OCI-LY3 (cell line): ENCODE data around the gene ADGRD1.

Experiments
- H2AFZ ChIP-seq: fragments of 200-600, 300-600 bp; shearing (Covaris generic); 2 replicates; pipeline ENCODE4 v1.6.0; 2014; ENCODE audit warnings: antibody characterized with exemption, low read depth, low read length
- H3K27ac ChIP-seq: fragments of 200-600, 300-600 bp; sonication (generic); 2 replicates; pipeline ENCODE4 v1.5.1; 2014; ENCODE audit warnings: mild to moderate bottlenecking, low read length, moderate library complexity, mixed read lengths
- H3K27me3 ChIP-seq: fragments of 200-600, 300-600 bp; sonication (generic); 2 replicates; pipeline ENCODE4 v1.6.1; 2014; ENCODE audit warnings: low read depth, low read length, mixed read lengths
- H3K36me3 ChIP-seq: fragments of 200-600, 300-600 bp; sonication (generic); replicated peaks from 2 replicates; pipeline ENCODE3; 2014; ENCODE audit warnings: low read depth, low read length, mixed read lengths
- H3K4me1 ChIP-seq: fragments of 300-600, 200-600 bp; sonication (generic); 2 replicates; pipeline ENCODE4 v1.6.1; 2014; ENCODE audit warnings: low read length, mixed read lengths
- H3K4me2 ChIP-seq: fragments of 200-600, 300-600 bp; sonication (generic); 2 replicates; pipeline ENCODE4 v1.6.1; 2014; ENCODE audit warnings: low read length, mixed read lengths
- H3K4me3 ChIP-seq: fragments of 300-600, 200-600 bp; sonication (generic); 2 replicates; pipeline ENCODE4 v1.5.1; 2014; ENCODE audit warnings: antibody characterized with exemption, mild to moderate bottlenecking, low read length, moderate library complexity
- H3K79me2 ChIP-seq: fragments of 300-600, 200-600 bp; shearing (Covaris generic); 2 replicates; pipeline ENCODE4 v1.6.1; 2014; ENCODE audit warnings: mild to moderate bottlenecking, low read length, mixed read lengths
- H3K9ac ChIP-seq: fragments of 300-600, 200-600 bp; shearing (Covaris generic); 2 replicates; pipeline ENCODE4 v1.6.0; 2014; ENCODE audit warnings: mild to moderate bottlenecking, low read length, moderate library complexity
- H3K9me3 ChIP-seq: fragments of 200-600, 300-600 bp; shearing (Covaris generic); 2 replicates; pipeline ENCODE4 v1.6.1; 2014; ENCODE audit warnings: low read length, mixed read lengths; ENCODE audit not compliant: insufficient read depth
- H4K20me1 ChIP-seq: fragments of 200-600, 300-600 bp; sonication (generic); 2 replicates; pipeline ENCODE4 v1.6.1; 2016; ENCODE audit warnings: low read length, mixed read lengths; ENCODE audit not compliant: insufficient read depth
- CTCF ChIP-seq: fragments of 200-600, 300-600 bp; sonication (generic); IDR thresholded peaks from 2 replicates; pipeline ENCODE4 v1.5.1; 2014; ENCODE audit warnings: antibody characterized with exemption, low read length, low read depth
- EZH2phosphoT487 ChIP-seq: fragments of 200-600 bp; shearing (Covaris generic); IDR thresholded peaks from 2 replicates; pipeline ENCODE4 v1.6.1; 2018; ENCODE audit warnings: antibody characterized with exemption, mixed run types, low read depth

Gene ADGRD1

GRCh38 chr12:131174901-131175300, 221.2 kb downstream of the ADGRD1 start:
- TF ChIP-seq EZH2phosphoT487 = no peak
- TF ChIP-seq CTCF = no peak
- H3K9me3 ChIP-seq = 0 out of 2 replicates have a peak, but pooled peaks cover 5% of the 10 kb centered on the region
- H3K36me3 ChIP-seq = no peaks in the 10 kb centered on the region
- H3K79me2 ChIP-seq = no peaks in the 10 kb centered on the region
- H3K9ac ChIP-seq = no peak overlapping the region
- H3K27me3 ChIP-seq = no peaks in the 10 kb centered on the region
- H3K4me3 ChIP-seq = no peak overlapping the region
- no peaks in the 10 kb centered on the region for H3K4me1 ChIP-seq
- H2AFZ ChIP-seq = no peak overlapping the region
- no peaks in the 10 kb centered on the region for H4K20me1 ChIP-seq
- no peak overlapping the region for H3K27ac ChIP-seq
- H3K4me2 ChIP-seq = no peak overlapping the region

- Histone ChIP-seq H3K4me2 (no peak overlapping the region), H3K4me1 (no peaks in the 10 kb centered on the region), H3K9me3 (0 out of 2 replicates have a peak, but pooled peaks cover 5% of the 10 kb centered on the region), H4K20me1 (no peaks in the 10 kb centered on the region), H2AFZ (no peak overlapping the region), H3K9ac (no peak overlapping the region), H3K36me3 (no peaks in the 10 kb centered on the region), H3K27ac (no peak overlapping the region), H3K27me3 (no peaks in the 10 kb centered on the region), H3K4me3 (no peak overlapping the region), H3K79me2 (no peaks in the 10 kb centered on the region)
- no peak for TF ChIP-seq EZH2phosphoT487
- no peak for TF ChIP-seq CTCF
Measured at GRCh38 chr12:131176266-131176665, 222.6 kb downstream of the ADGRD1 start.

- Histone ChIP-seq H3K9ac (no peak overlapping the region), H3K27ac (no peak overlapping the region), H3K9me3 (0 out of 2 replicates have a peak, but pooled peaks cover 5% of the 10 kb centered on the region), H3K4me3 (no peak overlapping the region), H3K79me2 (no peaks in the 10 kb centered on the region), H3K27me3 (no peaks in the 10 kb centered on the region), H4K20me1 (no peaks in the 10 kb centered on the region), H3K4me1 (no peaks in the 10 kb centered on the region), H3K4me2 (no peak overlapping the region), H2AFZ (no peak overlapping the region), H3K36me3 (no peaks in the 10 kb centered on the region)
- TF ChIP-seq CTCF (no peak), EZH2phosphoT487 (no peak)
Measured at GRCh38 chr12:131176926-131177325, 223.2 kb downstream of the ADGRD1 start.

- Histone ChIP-seq H3K27ac (no peak overlapping the region), H3K9me3 (0 out of 2 replicates have a peak, but pooled peaks cover 5% of the 10 kb centered on the region), H3K9ac (no peak overlapping the region), H3K4me3 (no peak overlapping the region), H3K4me1 (no peaks in the 10 kb centered on the region), H3K79me2 (no peaks in the 10 kb centered on the region), H2AFZ (no peak overlapping the region), H3K27me3 (no peaks in the 10 kb centered on the region), H3K36me3 (no peaks in the 10 kb centered on the region), H3K4me2 (no peak overlapping the region), H4K20me1 (no peaks in the 10 kb centered on the region)
- TF ChIP-seq EZH2phosphoT487 (no peak), CTCF (no peak)
Measured at GRCh38 chr12:131177599-131177998, 223.9 kb downstream of the ADGRD1 start.
